CD4-positive, alpha-beta memory T cell (primary cell): ENCODE results near the gene RNF220. TPM values are rescaled to one million over a fixed set of nuclear protein-coding genes. Genes with fewer than 3 reads are reported as not detected.

Experiments
- CTCF ChIA-PET: fragments of 350-600 bp; sonication (Branson Sonifier 250); formaldehyde crosslinking; loops from one replicate; lab custom pipeline; 2021; ENCODE audit warnings: inconsistent platforms; ENCODE audit not compliant: partially characterized antibody; lab: Charles Lee
- POLR2A ChIA-PET: fragments of 350-600 bp; sonication (Branson Sonifier 250); formaldehyde crosslinking; loops from one replicate; lab custom pipeline; 2021; ENCODE audit not compliant: partially characterized antibody; lab: Charles Lee
- DNase-seq, 5 donors: peaks; one replicate each; pipeline versions ENCODE4 v3.0.0 to v3.0.0-alpha.2; 2020 to 2022; ENCODE audit warnings: mixed read lengths in 1 of 5
- H3K27ac ChIP-seq: one replicate; pipeline ENCODE4 v1.7.0; 2013; ENCODE audit warnings: low read depth, low read length
- H3K27me3 ChIP-seq: 2 replicates; pipeline ENCODE4 v1.7.0; 2013; ENCODE audit warnings: mild to moderate bottlenecking, low read length, moderate library complexity; ENCODE audit not compliant: insufficient read depth
- H3K36me3 ChIP-seq: 2 replicates; pipeline ENCODE4 v1.7.0; 2013; ENCODE audit warnings: mild to moderate bottlenecking, low read length, moderate library complexity; ENCODE audit not compliant: insufficient read depth
- H3K4me1 ChIP-seq: 2 replicates; pipeline ENCODE4 v1.7.0; 2013; ENCODE audit warnings: mild to moderate bottlenecking, low read length, moderate library complexity; ENCODE audit not compliant: insufficient read depth
- H3K4me3 ChIP-seq, 2 donors: one replicate each; pipeline ENCODE4 v1.7.0; 2013; ENCODE audit warnings: low read length in 2 of 2, mild to moderate bottlenecking in 1 of 2
- H3K9me3 ChIP-seq, 2 donors: one replicate each; pipeline ENCODE4 v1.7.0; 2013; ENCODE audit warnings: low read length in 2 of 2, control low read depth in 1 of 2; ENCODE audit not compliant: control insufficient read depth in 1 of 2
- H3K27ac Mint-ChIP-seq, 7 donors: one replicate each; pipeline ENCODE4 v1.8.0; 2020 to 2021; ENCODE audit warnings: mixed read lengths in 7 of 7, mild to moderate bottlenecking in 6 of 7, inconsistent platforms in 3 of 7, moderate library complexity in 3 of 7
- H3K27me3 Mint-ChIP-seq, 2 donors: one replicate each; pipeline ENCODE4 v1.8.0; 2020 to 2021; ENCODE audit warnings: mixed read lengths in 2 of 2
- H3K36me3 Mint-ChIP-seq, 2 donors: one replicate each; pipeline ENCODE4 v1.8.0; 2020 to 2021; ENCODE audit warnings: mixed read lengths in 2 of 2, inconsistent platforms in 1 of 2, mild to moderate bottlenecking in 1 of 2
- H3K4me1 Mint-ChIP-seq, 4 donors: one replicate each; pipeline ENCODE4 v1.8.0; 2020 to 2021; ENCODE audit warnings: mixed read lengths in 4 of 4, mild to moderate bottlenecking in 1 of 4
- H3K4me3 Mint-ChIP-seq, 8 donors: one replicate each; pipeline ENCODE4 v1.8.0; 2020 to 2021; ENCODE audit warnings: mixed read lengths in 8 of 8, mild to moderate bottlenecking in 7 of 8, moderate library complexity in 6 of 8, inconsistent platforms in 3 of 8
- H3K9me3 Mint-ChIP-seq, 8 donors: one replicate each; pipeline ENCODE4 v1.8.0; 2020 to 2021; ENCODE audit warnings: mixed read lengths in 8 of 8, mild to moderate bottlenecking in 5 of 8, inconsistent platforms in 3 of 8, moderate library complexity in 1 of 8
- intact Hi-C: fragments of 100-400 bp; cut with micrococcal nuclease; formaldehyde crosslinking; loops from one replicate; pipeline ENCODE4 v1.15.1; 2023
- polyA plus RNA-seq, 2 donors: library from polyadenylated mRNA; unstranded; fragments of 300-500 nt; fragmentation: Illumina TruSeq; gene quantifications; one replicate each; pipeline ENCODE4 v1.2.3, GENCODE V29; 2021
- total RNA-seq, 2 experiments: library from RNA; stranded (reverse); gene quantifications; one replicate each; pipeline ENCODE4 v1.2.3, GENCODE V29; 2021

RNF220 gene
- total and polyA plus RNA-seq, 4 experiments from 2014 or later: 74.7 to 125 (median 111) TPM

DNA sequence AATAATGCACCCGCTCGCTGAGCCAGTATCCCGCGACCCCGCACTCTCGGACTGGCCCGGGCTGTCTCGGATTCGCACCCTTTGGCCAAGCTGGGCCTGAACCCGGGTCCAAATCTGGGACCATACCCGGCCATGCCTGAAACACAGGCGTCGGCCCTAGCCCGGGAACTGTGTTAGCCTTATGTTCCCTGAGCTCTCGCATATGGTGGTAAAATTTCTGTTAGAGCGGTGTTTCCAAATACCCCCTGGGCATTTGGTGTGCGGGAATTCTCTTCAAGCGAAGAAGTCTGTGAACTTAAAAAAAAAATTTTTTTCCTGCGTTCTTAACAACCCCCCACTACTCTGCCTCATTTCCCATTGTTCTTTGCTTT lies 3.1 kb downstream of the RNF220 start:
- peaks cover 46% of the 10 kb centered on the region for H3K4me1 ChIP-seq
- H3K36me3 Mint-ChIP-seq: no peaks in the 10 kb centered on the region
- ChIA-PET CTCF (no interaction called here), POLR2A (no interaction called here)
- H3K36me3 ChIP-seq: no peaks in the 10 kb centered on the region
- H3K9me3 Mint-ChIP-seq: peaks cover 0 to 14% (median 0%) of the 10 kb centered on the region in 8 donors
- intact Hi-C loops: no loop called here
- DNase-seq: peak in 1 of 5 donors; percentile 2
- peak overlapping the region; percentile 48 to 80 (median 62) for H3K4me3 Mint-ChIP-seq
- peak overlapping the region in 1 of 7 donors; percentile 52 for H3K27ac Mint-ChIP-seq
- no peak overlapping the region for H3K27ac ChIP-seq
- H3K27me3 Mint-ChIP-seq: peaks cover 21 to 42% of the 10 kb centered on the region in 2 donors
- H3K4me3 ChIP-seq: no peak overlapping the region
- peaks cover 14 to 45% (median 27%) of the 10 kb centered on the region in 4 donors for H3K4me1 Mint-ChIP-seq
- no peaks in the 10 kb centered on the region for H3K9me3 ChIP-seq
- H3K27me3 ChIP-seq: peaks cover 71% of the 10 kb centered on the region

DNA sequence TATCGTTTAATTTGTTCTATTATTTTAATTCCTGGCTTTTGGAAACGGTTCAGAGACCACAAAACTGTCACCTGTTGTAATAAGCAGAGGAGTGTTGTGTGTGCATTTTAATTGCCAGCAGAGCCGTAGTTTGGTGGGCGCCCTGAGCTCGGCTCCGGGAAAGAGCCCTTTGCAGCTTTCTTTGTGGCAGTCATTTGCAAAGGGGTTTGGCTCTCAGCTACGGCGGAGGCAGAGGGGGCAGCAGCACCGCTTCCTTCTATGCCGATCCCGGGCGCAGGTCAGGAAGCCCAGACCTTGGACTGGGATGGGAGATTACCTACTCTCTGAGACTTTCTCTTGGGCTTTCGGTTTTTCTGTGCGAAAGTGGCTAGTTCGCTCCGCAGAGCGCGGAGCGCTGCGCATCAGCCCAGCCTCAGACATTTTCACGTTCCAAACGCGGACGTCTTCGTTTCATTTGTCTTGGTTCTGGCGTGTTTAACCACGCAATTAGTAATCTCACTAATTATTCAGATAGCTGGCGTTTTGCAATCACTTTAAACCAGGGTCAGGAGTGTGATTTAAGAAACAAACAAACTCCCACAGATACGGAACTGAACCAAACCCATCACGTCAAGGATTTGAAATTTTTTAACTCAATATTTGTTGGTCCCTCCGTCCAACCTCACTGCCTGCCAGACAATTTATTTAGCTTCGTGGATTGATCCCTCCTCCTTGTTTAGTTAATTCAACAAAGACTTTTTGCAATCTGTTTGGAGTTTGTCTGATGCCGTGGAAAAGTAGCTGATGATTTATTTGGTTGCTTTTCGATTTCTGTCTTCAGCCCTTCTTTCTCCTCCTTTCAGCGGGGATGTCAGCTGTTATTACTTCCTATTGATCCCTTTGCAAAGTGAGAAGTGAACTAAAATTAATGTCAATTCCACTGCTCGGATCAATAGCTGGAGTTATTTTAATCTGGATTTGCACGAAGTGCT lies 3.9 kb downstream of the RNF220 start:
- Mint-ChIP-seq H3K36me3 (no peaks in the 10 kb centered on the region), H3K9me3 (peaks cover 0 to 14% (median 0%) of the 10 kb centered on the region in 8 donors), H3K27me3 (peaks cover 21 to 41% of the 10 kb centered on the region in 2 donors), H3K27ac (peak overlapping the region in 2 of 7 donors; percentile 29 to 52), H3K4me1 (peaks cover 14 to 45% (median 27%) of the 10 kb centered on the region in 4 donors), H3K4me3 (peak overlapping the region in 7 of 8 donors; percentile 56 to 80 (median 63))
- H3K36me3 ChIP-seq: no peaks in the 10 kb centered on the region
- intact Hi-C loops: no loop called here
- no peak overlapping the region for H3K4me3 ChIP-seq
- H3K9me3 ChIP-seq: no peaks in the 10 kb centered on the region
- H3K4me1 ChIP-seq: peaks cover 46% of the 10 kb centered on the region
- ChIA-PET POLR2A (interaction anchor here (1.0 kb wide), 1 partner anchor 265 kb away, joined by 3 read pairs; the partner anchor contains the start of gene TMEM53), CTCF (interaction anchor here (0.5 to 1.2 kb wide), 2 partner anchors 28 to 1966 kb away, joined by 3 to 4 read pairs; no protein-coding TSS in a partner anchor)
- H3K27ac ChIP-seq: no peak overlapping the region
- H3K27me3 ChIP-seq: peaks cover 72% of the 10 kb centered on the region
- peak in 1 of 5 donors; percentile 3 for DNase-seq

DNA sequence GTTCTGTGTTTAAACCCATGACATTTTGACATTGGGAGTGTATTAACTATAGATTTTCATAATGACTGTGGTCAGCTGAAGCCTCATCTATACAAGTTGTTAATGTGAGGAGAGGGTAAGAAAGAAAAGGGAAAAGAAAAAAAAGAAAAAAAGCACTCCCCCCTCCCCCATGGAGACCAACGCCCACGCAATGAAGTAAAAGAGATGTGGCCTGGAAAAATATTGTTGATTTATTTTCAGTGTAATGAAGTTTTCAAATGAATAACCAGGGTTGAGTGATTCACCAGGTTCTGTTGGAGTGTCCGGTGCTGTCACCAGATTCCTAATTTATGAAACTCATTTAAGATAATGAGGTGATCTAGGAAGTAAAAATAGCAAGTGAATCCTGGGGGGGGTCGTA lies 4.7 kb downstream of the RNF220 start:
- DNase-seq: no peak
- intact Hi-C loops: no loop called here
- Mint-ChIP-seq H3K27ac (no peak overlapping the region), H3K36me3 (no peaks in the 10 kb centered on the region), H3K4me3 (peak overlapping the region in 1 of 8 donors; percentile 80), H3K4me1 (peaks cover 14 to 45% (median 27%) of the 10 kb centered on the region in 4 donors), H3K9me3 (peaks cover 0 to 14% (median 0%) of the 10 kb centered on the region in 8 donors), H3K27me3 (peaks cover 17 to 38% of the 10 kb centered on the region in 2 donors)
- ChIA-PET CTCF (interaction anchor here (0.5 to 1.2 kb wide), 2 partner anchors 29 to 1965 kb away, joined by 3 to 4 read pairs; no protein-coding TSS in a partner anchor), POLR2A (interaction anchor here (1.0 kb wide), 1 partner anchor 264 kb away, joined by 3 read pairs; the partner anchor contains the start of gene TMEM53)
- peaks cover 44% of the 10 kb centered on the region for H3K4me1 ChIP-seq
- no peak overlapping the region for H3K4me3 ChIP-seq
- H3K27ac ChIP-seq: no peak overlapping the region
- peaks cover 73% of the 10 kb centered on the region for H3K27me3 ChIP-seq
- H3K36me3 ChIP-seq: no peaks in the 10 kb centered on the region
- no peaks in the 10 kb centered on the region for H3K9me3 ChIP-seq

DNA sequence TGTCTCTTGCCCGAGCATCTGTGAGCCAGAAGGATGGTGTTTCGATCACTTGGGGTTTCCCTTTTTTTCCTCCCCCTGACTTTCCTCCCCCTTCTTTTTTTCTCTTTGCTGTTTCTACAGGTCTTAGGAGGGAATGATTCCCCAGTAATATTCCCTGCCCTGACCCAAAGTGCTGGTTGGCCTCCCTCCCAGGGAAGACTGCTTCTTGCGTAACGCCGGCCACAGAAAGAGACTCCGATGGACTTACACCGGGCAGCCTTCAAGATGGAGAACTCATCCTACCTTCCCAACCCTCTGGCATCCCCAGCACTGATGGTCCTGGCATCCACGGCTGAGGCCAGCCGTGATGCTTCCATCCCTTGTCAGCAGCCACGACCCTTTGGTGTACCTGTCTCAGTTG lies 6.8 kb downstream of the RNF220 start:
- no peak overlapping the region for H3K4me3 Mint-ChIP-seq
- ChIA-PET CTCF (no interaction called here), POLR2A (no interaction called here)
- no peak for DNase-seq
- peaks cover 0 to 14% (median 0%) of the 10 kb centered on the region in 8 donors for H3K9me3 Mint-ChIP-seq
- H3K27ac Mint-ChIP-seq: no peak overlapping the region
- H3K27me3 Mint-ChIP-seq: peaks cover 21 to 47% of the 10 kb centered on the region in 2 donors
- Histone ChIP-seq H3K4me3 (no peak overlapping the region), H3K27me3 (peaks cover 74% of the 10 kb centered on the region), H3K9me3 (no peaks in the 10 kb centered on the region), H3K4me1 (peaks cover 26% of the 10 kb centered on the region), H3K36me3 (no peaks in the 10 kb centered on the region), H3K27ac (no peak overlapping the region)
- intact Hi-C loops: no loop called here
- H3K36me3 Mint-ChIP-seq: no peaks in the 10 kb centered on the region
- peaks cover 7 to 24% (median 13%) of the 10 kb centered on the region in 4 donors for H3K4me1 Mint-ChIP-seq

DNA sequence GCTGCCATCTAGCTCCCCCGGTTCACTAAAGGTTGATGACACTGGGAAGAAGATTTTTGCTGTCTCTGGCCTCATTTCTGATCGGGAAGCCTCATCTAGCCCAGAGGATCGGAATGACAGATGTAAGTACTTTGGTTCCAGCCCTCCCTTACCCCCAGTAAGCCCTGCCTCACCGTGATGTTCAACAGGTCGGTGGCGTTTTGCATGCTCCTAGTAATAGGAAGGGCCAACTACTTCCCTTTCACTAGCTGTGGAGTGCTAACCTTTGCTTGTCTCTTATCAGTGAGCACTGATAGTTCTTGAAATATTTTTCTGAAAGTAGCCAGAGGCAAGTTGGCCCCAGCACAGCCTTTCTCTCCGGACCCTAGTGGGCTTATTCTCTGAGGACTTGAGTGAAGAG lies 7.5 kb downstream of the RNF220 start:
- Mint-ChIP-seq H3K27me3 (peaks cover 25 to 51% of the 10 kb centered on the region in 2 donors), H3K4me1 (peaks cover 7 to 22% (median 15%) of the 10 kb centered on the region in 4 donors), H3K27ac (no peak overlapping the region), H3K36me3 (no peaks in the 10 kb centered on the region), H3K4me3 (no peak overlapping the region), H3K9me3 (peaks cover 0 to 14% (median 0%) of the 10 kb centered on the region in 8 donors)
- intact Hi-C loops: no loop called here
- DNase-seq: no peak
- CTCF ChIA-PET: no interaction called here
- no peaks in the 10 kb centered on the region for H3K9me3 ChIP-seq
- POLR2A ChIA-PET: no interaction called here
- H3K4me1 ChIP-seq: peaks cover 23% of the 10 kb centered on the region
- H3K27me3 ChIP-seq: peaks cover 75% of the 10 kb centered on the region
- no peak overlapping the region for H3K4me3 ChIP-seq
- no peaks in the 10 kb centered on the region for H3K36me3 ChIP-seq
- no peak overlapping the region for H3K27ac ChIP-seq

DNA sequence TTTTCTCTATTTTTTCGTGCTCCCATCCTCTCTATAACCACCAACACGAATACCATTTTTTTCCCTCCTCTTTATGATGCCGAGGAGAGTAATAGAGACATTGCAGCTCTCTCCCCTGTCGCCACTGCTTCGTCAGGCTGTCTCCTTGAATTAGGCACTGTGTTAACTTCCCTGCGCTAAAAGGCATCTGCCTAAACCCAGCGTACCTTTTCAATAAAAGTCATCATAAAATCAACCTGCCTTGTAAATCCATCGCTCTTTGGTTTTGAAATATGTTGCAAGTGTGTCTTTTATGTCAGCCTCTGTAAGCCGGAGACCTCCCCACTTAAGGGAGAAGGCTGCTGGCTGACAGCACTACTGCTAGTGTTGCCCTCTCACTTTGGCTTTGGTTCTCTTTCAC lies 8.7 kb downstream of the RNF220 start:
- intact Hi-C loops: no loop called here
- ChIA-PET POLR2A (no interaction called here), CTCF (no interaction called here)
- H3K27me3 Mint-ChIP-seq: peaks cover 25 to 46% of the 10 kb centered on the region in 2 donors
- peaks cover 0 to 8% (median 0%) of the 10 kb centered on the region in 8 donors for H3K9me3 Mint-ChIP-seq
- DNase-seq: no peak
- no peaks in the 10 kb centered on the region for H3K36me3 Mint-ChIP-seq
- peaks cover 65% of the 10 kb centered on the region for H3K27me3 ChIP-seq
- H3K4me3 ChIP-seq: no peak overlapping the region
- peaks cover 11% of the 10 kb centered on the region for H3K4me1 ChIP-seq
- no peaks in the 10 kb centered on the region for H3K9me3 ChIP-seq
- H3K36me3 ChIP-seq: no peaks in the 10 kb centered on the region
- H3K4me3 Mint-ChIP-seq: no peak overlapping the region
- no peak overlapping the region for H3K27ac Mint-ChIP-seq
- H3K4me1 Mint-ChIP-seq: peaks cover 6 to 16% (median 8%) of the 10 kb centered on the region in 4 donors
- no peak overlapping the region for H3K27ac ChIP-seq

DNA sequence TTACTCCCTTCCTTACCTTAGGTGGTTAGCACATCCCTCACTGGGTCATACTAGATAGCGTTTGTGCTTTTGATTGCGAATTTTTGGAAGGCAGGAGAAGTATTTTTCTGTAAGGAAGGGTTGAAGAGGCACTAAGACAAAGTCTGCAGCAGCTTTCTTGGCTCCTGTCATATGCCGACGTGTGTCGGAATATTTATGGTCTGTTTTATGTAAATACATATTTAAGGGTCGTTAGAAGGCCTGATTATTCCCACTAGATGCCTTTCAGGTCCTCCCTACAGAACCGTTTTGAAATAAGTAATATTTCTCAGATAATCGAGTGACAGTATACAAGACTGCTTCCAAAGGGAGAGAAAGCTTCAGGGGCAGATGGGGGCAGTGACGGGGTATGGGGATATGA lies 10.0 kb downstream of the RNF220 start:
- peaks cover 29 to 42% of the 10 kb centered on the region in 2 donors for H3K27me3 Mint-ChIP-seq
- intact Hi-C loops: no loop called here
- H3K4me1 Mint-ChIP-seq: peaks cover 0 to 9% (median under 1%) of the 10 kb centered on the region in 4 donors
- ChIA-PET POLR2A (no interaction called here), CTCF (interaction anchor here (0.6 kb wide), 1 partner anchor 1171 kb away, joined by 3 read pairs; no protein-coding TSS in a partner anchor)
- Histone ChIP-seq H3K27ac (no peak overlapping the region), H3K27me3 (peaks cover 52% of the 10 kb centered on the region), H3K4me1 (peaks cover 5% of the 10 kb centered on the region), H3K36me3 (no peaks in the 10 kb centered on the region), H3K4me3 (no peak overlapping the region), H3K9me3 (no peaks in the 10 kb centered on the region)
- DNase-seq: no peak
- H3K36me3 Mint-ChIP-seq: no peaks in the 10 kb centered on the region
- H3K27ac Mint-ChIP-seq: no peak overlapping the region
- no peak overlapping the region for H3K4me3 Mint-ChIP-seq
- H3K9me3 Mint-ChIP-seq: no peaks in the 10 kb centered on the region
